Activated CD8-positive, alpha-beta T cell treated with anti-CD3 and anti-CD28 coated beads for 36 hours (primary cell): Measurements from ENCODE around the gene SPATA1. TPM values are rescaled to one million over a fixed set of nuclear protein-coding genes. Genes with fewer than 3 reads are reported as not detected.

Source experiments
- ATAC-seq: fragments of 200-7000 bp; cut with Tn5 transposase; one replicate; pipeline ENCODE4 v1.10.0; 2021; ENCODE audit warnings: mild to moderate bottlenecking, moderate library complexity
- CTCF ChIA-PET: fragments of 350-600 bp; sonication (Branson Sonifier 250); formaldehyde crosslinking; loops from one replicate; lab custom pipeline; 2021; ENCODE audit warnings: antibody characterized with exemption; lab: Charles Lee
- POLR2A ChIA-PET: fragments of 350-600 bp; sonication (Branson Sonifier 250); formaldehyde crosslinking; loops from one replicate; lab custom pipeline; 2021; ENCODE audit warnings: antibody characterized with exemption; lab: Charles Lee
- DNase-seq: peaks from one replicate; pipeline ENCODE4 v3.0.0-alpha.2; 2020
- H3K27ac Mint-ChIP-seq: one replicate; pipeline ENCODE4 v1.8.0; 2021; ENCODE audit warnings: mild to moderate bottlenecking, mixed read lengths
- H3K27me3 Mint-ChIP-seq: one replicate; pipeline ENCODE4 v1.8.0; 2021; ENCODE audit warnings: mixed read lengths
- H3K36me3 Mint-ChIP-seq: one replicate; pipeline ENCODE4 v1.8.0; 2021; ENCODE audit warnings: low read depth, mixed read lengths
- H3K4me1 Mint-ChIP-seq: one replicate; pipeline ENCODE4 v1.8.0; 2021; ENCODE audit warnings: low read depth, mixed read lengths
- H3K4me3 Mint-ChIP-seq: one replicate; pipeline ENCODE4 v1.8.0; 2021; ENCODE audit warnings: mild to moderate bottlenecking, moderate library complexity, mixed read lengths
- H3K9me3 Mint-ChIP-seq: one replicate; pipeline ENCODE4 v1.8.0; 2021; ENCODE audit warnings: mixed read lengths
- CTCF ChIP-seq: fragments of 200-600 bp; IDR thresholded peaks from one replicate; pipeline ENCODE4 v1.8.0; 2022; ENCODE audit warnings: antibody characterized with exemption, mild to moderate bottlenecking
- intact Hi-C: fragments of 100-400 bp; cut with micrococcal nuclease; formaldehyde crosslinking; loops from one replicate; pipeline ENCODE4 v1.10.0; 2022
- total RNA-seq, 2 experiments: library from RNA; stranded (reverse); gene quantifications; one replicate each; pipeline ENCODE4 v1.2.3, GENCODE V29; 2021

SPATA1 gene
- total RNA-seq, 2 experiments from 2014 or later, result 2.5 to 3.0 TPM

GRCh38 chr1:84540759-84541158 lies 34.6 kb downstream of the SPATA1 start:
- Mint-ChIP-seq H3K27me3 (no peaks in the 10 kb centered on the region), H3K4me1 (peaks cover 17% of the 10 kb centered on the region), H3K36me3 (peaks cover 3% of the 10 kb centered on the region), H3K9me3 (no peaks in the 10 kb centered on the region), H3K27ac (no peak overlapping the region), H3K4me3 (no peak overlapping the region)
- TF ChIP-seq CTCF, result no peak
- DNase-seq (no peak), ATAC-seq (no peak)
- intact Hi-C loops, result no loop called here
- ChIA-PET POLR2A (no interaction called here), CTCF (no interaction called here)

GRCh38 chr1:84541679-84542078 lies 35.5 kb downstream of the SPATA1 start:
- ChIA-PET CTCF (no interaction called here), POLR2A (no interaction called here)
- no peaks in the 10 kb centered on the region for H3K27me3 Mint-ChIP-seq
- no peaks in the 10 kb centered on the region for H3K9me3 Mint-ChIP-seq
- DNase-seq (no peak), ATAC-seq (no peak)
- peaks cover 17% of the 10 kb centered on the region for H3K4me1 Mint-ChIP-seq
- peak; percentile 18 for TF ChIP-seq CTCF
- no peak overlapping the region for H3K4me3 Mint-ChIP-seq
- intact Hi-C loops, result no loop called here
- peaks cover 3% of the 10 kb centered on the region for H3K36me3 Mint-ChIP-seq
- H3K27ac Mint-ChIP-seq, result no peak overlapping the region

GRCh38 chr1:84550826-84551225 lies 44.6 kb downstream of the SPATA1 start:
- ChIA-PET CTCF (no interaction called here), POLR2A (interaction anchor here (1.0 kb wide), 1 partner anchor 24 kb away, joined by 4 read pairs; the partner anchor contains the start of gene CTBS)
- no peaks in the 10 kb centered on the region for H3K4me1 Mint-ChIP-seq
- H3K27ac Mint-ChIP-seq, result no peak overlapping the region
- H3K36me3 Mint-ChIP-seq, result peaks cover 5% of the 10 kb centered on the region
- no peaks in the 10 kb centered on the region for H3K9me3 Mint-ChIP-seq
- H3K27me3 Mint-ChIP-seq, result no peaks in the 10 kb centered on the region
- no peak for TF ChIP-seq CTCF
- DNase-seq, result no peak
- ATAC-seq, result no peak
- H3K4me3 Mint-ChIP-seq, result no peak overlapping the region
- intact Hi-C loops, result no loop called here

- Mint-ChIP-seq H3K27me3 (no peaks in the 10 kb centered on the region), H3K4me3 (no peak overlapping the region), H3K27ac (no peak overlapping the region), H3K4me1 (peaks cover 41% of the 10 kb centered on the region), H3K36me3 (peaks cover 46% of the 10 kb centered on the region), H3K9me3 (no peaks in the 10 kb centered on the region)
- intact Hi-C loops, result no loop called here
- ATAC-seq (no peak), DNase-seq (no peak)
- TF ChIP-seq CTCF, result no peak
- CTCF ChIA-PET, result interaction anchor here (1.0 to 1.1 kb wide), 2 partner anchors 9 to 133 kb away, joined by 3 to 4 read pairs; no protein-coding TSS in a partner anchor
- POLR2A ChIA-PET, result no interaction called here
These were observed 63.0 kb downstream of the SPATA1 start for GRCh38 chr1:84569216-84569615.

GRCh38 chr1:84570436-84571149 lies 64.4 kb downstream of the SPATA1 start:
- no peaks in the 10 kb centered on the region for H3K27me3 Mint-ChIP-seq
- intact Hi-C loops, result loop anchor here (5.0 kb wide), 1 partner anchor 47 kb away; no protein-coding TSS in a partner anchor
- H3K9me3 Mint-ChIP-seq, result no peaks in the 10 kb centered on the region
- ChIA-PET CTCF (interaction anchor here (1.3 kb wide), 1 partner anchor 50 kb away, joined by 3 read pairs; no protein-coding TSS in a partner anchor), POLR2A (no interaction called here)
- DNase-seq, result no peak
- H3K4me1 Mint-ChIP-seq, result peaks cover 47% of the 10 kb centered on the region
- peak overlapping the region; percentile 8 for H3K27ac Mint-ChIP-seq
- peaks cover 46% of the 10 kb centered on the region for H3K36me3 Mint-ChIP-seq
- H3K4me3 Mint-ChIP-seq, result no peak overlapping the region
- ATAC-seq, result no peak
- TF ChIP-seq CTCF, result no peak
